A673 (cell line): ENCODE measurements around the gene NCAPG2. TPM values are rescaled to one million over a fixed set of nuclear protein-coding genes. Genes with fewer than 3 reads are reported as not detected.
"Not testable (repeated sequence)": the region's sequence is repeated elsewhere in the genome, so short reads cannot be mapped to it uniquely, and the experiment has no call there.

Experiments
- BruUV-seq: library from RNA; stranded (reverse); fragments of 400-500 nt; replicated peaks from 2 replicates; lab custom pipeline; 2021; lab: Mats Ljungman, UMichigan
- CTCF ChIA-PET: fragments of 300-600 bp; sonication (Branson Sonifier 250); formaldehyde crosslinking; loops from one replicate; lab custom pipeline; 2022; ENCODE audit warnings: antibody characterized with exemption; lab: Charles Lee
- POLR2A ChIA-PET: fragments of 300-600 bp; sonication (Branson Sonifier 250); formaldehyde crosslinking; loops from one replicate; lab custom pipeline; 2022; ENCODE audit warnings: antibody characterized with exemption; ENCODE audit not compliant: low non-redundant PET; lab: Charles Lee
- DNase-seq: peaks from one replicate; pipeline ENCODE4 v3.0.0-alpha.2; 2015; ENCODE audit warnings: low spot score
- H3K27ac ChIP-seq: fragments of 200-600 bp; sonication (generic); 2 replicates; pipeline ENCODE4 v1.5.1; 2016; ENCODE audit warnings: mixed run types, low read depth, mild to moderate bottlenecking, mixed read lengths, antibody characterized with exemption, low read length; ENCODE audit not compliant: poor library complexity, severe bottlenecking
- H3K27me3 ChIP-seq: fragments of 200-600 bp; sonication (generic); replicated peaks from 2 replicates; pipeline ENCODE4 v1.6.1; 2017; ENCODE audit warnings: mixed run types, low read depth, mild to moderate bottlenecking, mixed read lengths, antibody characterized with exemption, low read length; ENCODE audit not compliant: insufficient read depth, poor library complexity
- H3K36me3 ChIP-seq: fragments of 200-600 bp; sonication (generic); 2 replicates; pipeline ENCODE4 v1.6.1; 2016; ENCODE audit warnings: mixed run types, mild to moderate bottlenecking, mixed read lengths, antibody characterized with exemption, low read length; ENCODE audit not compliant: insufficient read depth, poor library complexity, severe bottlenecking
- H3K4me1 ChIP-seq: fragments of 200-600 bp; sonication (generic); 2 replicates; pipeline ENCODE4 v1.6.1; 2017; ENCODE audit warnings: mixed run types, mild to moderate bottlenecking, mixed read lengths, antibody characterized with exemption, low read length; ENCODE audit not compliant: insufficient read depth, poor library complexity, severe bottlenecking
- H3K4me3 ChIP-seq: fragments of 200-600 bp; sonication (generic); 2 replicates; pipeline ENCODE4 v1.5.1; 2016; ENCODE audit warnings: low read depth, mixed run types, mild to moderate bottlenecking, mixed read lengths, low read length; ENCODE audit not compliant: poor library complexity, severe bottlenecking
- H3K9me3 ChIP-seq: fragments of 200-600 bp; sonication (generic); 2 replicates; pipeline ENCODE4 v1.6.1; 2016; ENCODE audit warnings: mixed run types, low read depth, mild to moderate bottlenecking, mixed read lengths, antibody characterized with exemption, low read length; ENCODE audit not compliant: poor library complexity, severe bottlenecking
- CTCF ChIP-seq: fragments of 300-800, 200-600 bp; sonication (generic); conservative IDR thresholded peaks from 2 replicates; pipeline ENCODE4 v1.5.1; 2017; ENCODE audit warnings: low read depth, mild to moderate bottlenecking, antibody characterized with exemption, low read length, moderate library complexity, mixed read lengths
- EZH2 ChIP-seq: fragments of 200-600 bp; sonication (generic); IDR thresholded peaks from 2 replicates; pipeline ENCODE4 v1.6.1; 2017; ENCODE audit warnings: borderline replicate concordance, low read depth, mild to moderate bottlenecking, mixed read lengths, antibody characterized with exemption, low read length; ENCODE audit not compliant: poor library complexity, severe bottlenecking
- intact Hi-C: fragments of 100-400 bp; cut with micrococcal nuclease; formaldehyde crosslinking; loops from one replicate; pipeline ENCODE4 v1.10.0; 2022; ENCODE audit not compliant: unreplicated experiment
- total RNA-seq: library from RNA; stranded (reverse); gene quantifications from 2 replicates; pipeline ENCODE4 v1.2.3, GENCODE V29; 2021

Gene NCAPG2
- total RNA-seq, 1 experiment from 2014 or later = 127 TPM

GRCh38 chr7:158699341-158699740 lies 5.3 kb downstream of the NCAPG2 start:
- ChIA-PET CTCF (no interaction called here), POLR2A (no interaction called here)
- Histone ChIP-seq H3K4me3 (no peak overlapping the region), H3K4me1 (peaks cover 15% of the 10 kb centered on the region), H3K9me3 (no peaks in the 10 kb centered on the region), H3K36me3 (peaks cover 64% of the 10 kb centered on the region), H3K27me3 (no peaks in the 10 kb centered on the region), H3K27ac (no peak overlapping the region)
- BruUV-seq = no TSS peak
- no peak for TF ChIP-seq CTCF
- no peak for TF ChIP-seq EZH2
- intact Hi-C loops = loop anchor here (5.0 kb wide), 1 partner anchor 278 kb away; no protein-coding TSS in a partner anchor
- DNase-seq = no peak

GRCh38 chr7:158698657-158699195 lies 5.9 kb downstream of the NCAPG2 start:
- BruUV-seq = no TSS peak
- no peak overlapping the region for H3K27ac ChIP-seq
- peaks cover 15% of the 10 kb centered on the region for H3K4me1 ChIP-seq
- H3K36me3 ChIP-seq = peaks cover 69% of the 10 kb centered on the region
- H3K4me3 ChIP-seq = no peak overlapping the region
- H3K9me3 ChIP-seq = no peaks in the 10 kb centered on the region
- TF ChIP-seq CTCF (no peak), EZH2 (no peak)
- intact Hi-C loops = loop anchor here (5.0 kb wide), 1 partner anchor 279 kb away; no protein-coding TSS in a partner anchor
- POLR2A ChIA-PET = no interaction called here
- no peak for DNase-seq
- CTCF ChIA-PET = no interaction called here
- no peaks in the 10 kb centered on the region for H3K27me3 ChIP-seq

DNA sequence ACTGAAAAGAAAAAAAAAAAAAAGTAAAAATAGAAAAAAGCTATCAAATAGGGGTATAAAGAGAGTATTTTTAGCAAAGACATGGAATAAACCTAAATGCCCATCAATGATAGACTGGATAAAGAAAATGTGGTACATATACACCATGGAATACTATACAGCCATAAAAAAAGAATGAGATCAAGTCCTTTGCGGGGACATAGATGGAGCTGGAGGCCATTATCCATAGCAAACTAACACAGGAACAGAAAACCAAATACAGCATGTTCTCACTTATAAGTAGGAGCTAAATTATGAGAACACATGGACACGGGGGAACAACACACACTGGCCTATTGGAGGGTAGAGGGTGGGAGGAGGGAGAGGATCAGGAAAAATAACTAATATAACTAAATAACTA lies 7.0 kb downstream of the NCAPG2 start:
- DNase-seq, POLR2A ChIA-PET, H3K4me3 ChIP-seq, H3K9me3 ChIP-seq, BruUV-seq, H3K27ac ChIP-seq, H3K4me1 ChIP-seq, H3K27me3 ChIP-seq, CTCF ChIA-PET: not testable (repeated sequence)
- H3K36me3 ChIP-seq = peaks cover 80% of the 10 kb centered on the region
- intact Hi-C loops = loop anchor here (5.0 kb wide), 1 partner anchor 280 kb away; no protein-coding TSS in a partner anchor
